ENCODE measurements around the gene FCN1.

GRCh38 chr9:134869554-134870300, 48.0 kb downstream of the FCN1 start:
- TF ChIP-seq CTCF (IDR thresholded peaks at IDR 0.05) (no peak), POLR2A (IDR thresholded peaks at IDR 0.05) (no peak)

All from right lobe of liver (tissue), 4 donors.